Keratinocyte (primary cell): ENCODE measurements around the gene CLCN2. TPM values are rescaled to one million over a fixed set of nuclear protein-coding genes. Genes with fewer than 3 reads are reported as not detected.

ENCODE experiments used
- DNase-seq: peaks from one replicate; pipeline ENCODE4 v3.0.0-alpha.2; 2011; ENCODE audit warnings: low read depth, missing footprints, low spot score
- FAIRE-seq: peaks from 2 replicates; lab custom pipeline; 2011; peaks lifted over from hg19 to GRCh38; lab: Jason Lieb, UNC
- H2AFZ ChIP-seq: 2 replicates; pipeline ENCODE4 v1.6.0; 2012; ENCODE audit warnings: low read length, control low read depth, inconsistent platforms; ENCODE audit not compliant: control insufficient read depth
- H3K27ac ChIP-seq: 2 replicates; pipeline ENCODE4 v1.5.1; 2011; ENCODE audit warnings: low read length; ENCODE audit not compliant: control insufficient read depth, insufficient read depth
- H3K27me3 ChIP-seq: 3 replicates; pipeline ENCODE4 v1.6.0; 2011; ENCODE audit warnings: low read length; ENCODE audit not compliant: control insufficient read depth, insufficient read depth; ENCODE audit errors: extremely low read depth
- H3K36me3 ChIP-seq, 2 experiments: 2 replicates in 1 of 2; 3 replicates in 1 of 2; pipeline ENCODE4 v1.5.1; 2011; ENCODE audit warnings: low read length in 2 of 2, mild to moderate bottlenecking in 1 of 2; ENCODE audit not compliant: control insufficient read depth in 2 of 2, insufficient read depth in 2 of 2; ENCODE audit errors: extremely low read depth in 1 of 2
- H3K4me1 ChIP-seq: 3 replicates; pipeline ENCODE4 v1.5.1; 2011; ENCODE audit warnings: low read length; ENCODE audit not compliant: control insufficient read depth, insufficient read depth; ENCODE audit errors: extremely low read depth
- H3K4me2 ChIP-seq: 3 replicates; pipeline ENCODE4 v1.6.0; 2011; ENCODE audit warnings: low read depth, low read length; ENCODE audit not compliant: control insufficient read depth, insufficient read depth; ENCODE audit errors: extremely low read depth
- H3K4me3 ChIP-seq, 3 experiments: fragments of 200-600 bp in 1 of 3; sonication (generic) in 1 of 3; 2 replicates in 2 of 3; 3 replicates in 1 of 3; pipeline ENCODE4 v1.5.1; 2011 to 2016; ENCODE audit warnings: low read length in 3 of 3, mild to moderate bottlenecking in 3 of 3, control low read depth in 2 of 3, inconsistent platforms in 1 of 3, low read depth in 1 of 3, mixed read lengths in 1 of 3, mixed run types in 1 of 3, moderate library complexity in 1 of 3; ENCODE audit not compliant: control insufficient read depth in 2 of 3, insufficient read depth in 2 of 3; ENCODE audit errors: extremely low read depth in 1 of 3
- H3K79me2 ChIP-seq: 2 replicates; pipeline ENCODE4 v1.6.0; 2012; ENCODE audit warnings: low read length; ENCODE audit not compliant: control insufficient read depth, insufficient read depth
- H3K9ac ChIP-seq: 3 replicates; pipeline ENCODE4 v1.6.0; 2011; ENCODE audit warnings: low read length; ENCODE audit not compliant: control insufficient read depth, insufficient read depth; ENCODE audit errors: extremely low read depth
- H3K9me1 ChIP-seq: 3 replicates; pipeline ENCODE4 v1.6.0; 2011; ENCODE audit warnings: low read length; ENCODE audit not compliant: control insufficient read depth, insufficient read depth; ENCODE audit errors: extremely low read depth
- H3K9me3 ChIP-seq: 2 replicates; pipeline ENCODE4 v1.5.1; 2012; ENCODE audit warnings: low read depth, low read length; ENCODE audit not compliant: control insufficient read depth
- H4K20me1 ChIP-seq: 3 replicates; pipeline ENCODE4 v1.6.0; 2011; ENCODE audit warnings: low read length; ENCODE audit not compliant: control insufficient read depth, insufficient read depth; ENCODE audit errors: extremely low read depth
- CTCF ChIP-seq, 3 experiments: IDR thresholded peaks in 1 of 3; conservative IDR thresholded peaks in 1 of 3; optimal IDR thresholded peaks in 1 of 3; 2 replicates in 2 of 3; 3 replicates in 1 of 3; pipeline versions ENCODE3 to v1.5.1; 2011; ENCODE audit warnings: low read length in 3 of 3, mild to moderate bottlenecking in 3 of 3, moderate library complexity in 2 of 3, control low read depth in 1 of 3, inconsistent platforms in 1 of 3; ENCODE audit not compliant: insufficient read depth in 2 of 3; ENCODE audit errors: extremely low read depth in 1 of 3
- EZH2 ChIP-seq: IDR thresholded peaks from one replicate; pipeline ENCODE4 v1.6.1; 2012; ENCODE audit warnings: inconsistent platforms, mild to moderate bottlenecking, low read length, moderate library complexity
- dilution Hi-C: fragments of 300-500 bp; cut with MboI; formaldehyde crosslinking; loops from one replicate; pipeline ENCODE4 v1.7.0; 2020; ENCODE audit warnings: low sequenced_read_pairs; ENCODE audit not compliant: extremely low pct_ligation_motif_present
- polyA plus RNA-seq, 5 experiments: library from polyadenylated mRNA; depleted of rRNA in 3 of 5; stranded (reverse) in 3 of 5; stranded (forward) in 1 of 5; unstranded in 1 of 5; fragments of >200 nt; gene quantifications; 1 replicate in 1 of 5; 2 replicates in 3 of 5; 3 replicates in 1 of 5; pipeline versions ENCODE4 v1.2.1 to v1.2.3, GENCODE V29; 2011 to 2012; ENCODE audit warnings: missing spikeins in 2 of 5, low read depth in 1 of 5, low replicate concordance in 1 of 5

CLCN2 gene
- polyA plus RNA-seq, 1 donor (not counting 4 experiments of a cell fraction or from before 2014, with no cell fraction given), result 3.1 TPM

GRCh38 chr3:184359610-184360009 lies 1.8 kb downstream of the CLCN2 start:
- Histone ChIP-seq H3K27me3 (no peaks in the 10 kb centered on the region), H3K4me1 (peaks cover 21% of the 10 kb centered on the region), H3K4me2 (no peak overlapping the region), H3K9me3 (no peaks in the 10 kb centered on the region), H2AFZ (no peak overlapping the region), H3K9me1 (no peaks in the 10 kb centered on the region), H3K4me3 (no peak overlapping the region), H4K20me1 (no peaks in the 10 kb centered on the region), H3K27ac (no peak overlapping the region), H3K36me3 (peaks cover 4 to 5% of the 10 kb centered on the region in 2 experiments), H3K9ac (no peak overlapping the region), H3K79me2 (peaks cover 16% of the 10 kb centered on the region)
- FAIRE-seq (no peak), DNase-seq (no peak)
- TF ChIP-seq EZH2 (no peak), CTCF (optimal IDR thresholded peaks at IDR 0.05 in 1 of 3, IDR thresholded peaks at IDR 0.05 in 1 of 3, conservative IDR thresholded peaks at IDR 0.05 in 1 of 3; ENCODE audit: extremely low read depth in 1 of 3, insufficient read depth in 2 of 3, low read length in 3 of 3) (no peak)
- dilution Hi-C loops, result no loop called here

- DNase-seq, result no peak
- no peak overlapping the region for H3K27ac ChIP-seq
Measured at GRCh38 chr3:184358921-184359350, 2.5 kb downstream of the CLCN2 start.

More at GRCh38 chr3:184358921-184359350, 2.5 kb downstream of the CLCN2 start:
- H3K9ac ChIP-seq, result no peak overlapping the region
- H4K20me1 ChIP-seq, result no peaks in the 10 kb centered on the region
- H3K9me3 ChIP-seq, result no peaks in the 10 kb centered on the region
- H2AFZ ChIP-seq, result no peak overlapping the region
- H3K4me3 ChIP-seq, result no peak overlapping the region
- dilution Hi-C loops, result no loop called here
- peaks cover 3 to 5% of the 10 kb centered on the region in 2 experiments for H3K36me3 ChIP-seq
- H3K4me2 ChIP-seq, result no peak overlapping the region
- TF ChIP-seq EZH2, result no peak
- no peak for TF ChIP-seq CTCF (optimal IDR thresholded peaks at IDR 0.05 in 1 of 3, IDR thresholded peaks at IDR 0.05 in 1 of 3, conservative IDR thresholded peaks at IDR 0.05 in 1 of 3; ENCODE audit: extremely low read depth in 1 of 3, insufficient read depth in 2 of 3, low read length in 3 of 3)
- H3K27me3 ChIP-seq, result no peaks in the 10 kb centered on the region
- peaks cover 9% of the 10 kb centered on the region for H3K79me2 ChIP-seq
- H3K4me1 ChIP-seq, result peaks cover 14% of the 10 kb centered on the region
- no peak for FAIRE-seq
- no peaks in the 10 kb centered on the region for H3K9me1 ChIP-seq
